Esophagus mucosa (tissue), 1 donor: ENCODE measurements around the gene CLK4. TPM values are rescaled to one million over a fixed set of nuclear protein-coding genes. Genes with fewer than 3 reads are reported as not detected.

ENCODE experiments used
- ATAC-seq: fragments of 200-7000 bp; cut with Tn5 transposase; one replicate; pipeline ENCODE4 v1.9.1; 2020
- total RNA-seq: library from RNA; stranded (reverse); gene quantifications from one replicate; pipeline ENCODE4 v1.2.4, GENCODE V29; 2023
- donor health status: DM: yes; HTN: yes; CAD: no.

CLK4 gene
- total RNA-seq, 1 donor from 2014 or later, result 10.4 TPM

- ATAC-seq, result no peak
Observed at GRCh38 chr5:178587763-178588611, 38.9 kb downstream of the CLK4 start.

GRCh38 chr5:178586396-178586795 is 40.5 kb downstream of the CLK4 start:
- ATAC-seq, result no peak

GRCh38 chr5:178585421-178585820 is 41.4 kb downstream of the CLK4 start:
- peak; percentile 93 for ATAC-seq

GRCh38 chr5:178583279-178583678 is 43.6 kb downstream of the CLK4 start:
- no peak for ATAC-seq

- ATAC-seq, result no peak
Observed at GRCh38 chr5:178582291-178582690, 44.6 kb downstream of the CLK4 start.

GRCh38 chr5:178581621-178582020 is 45.2 kb downstream of the CLK4 start:
- ATAC-seq, result no peak

- ATAC-seq, result no peak
Observed at GRCh38 chr5:178580271-178580955, 46.4 kb downstream of the CLK4 start.

- ATAC-seq, result no peak
Observed at GRCh38 chr5:178577944-178578343, 48.9 kb downstream of the CLK4 start.

- ATAC-seq, result no peak
Observed at GRCh38 chr5:178577376-178577839, 49.4 kb downstream of the CLK4 start.

GRCh38 chr5:178576591-178577351 is 50.1 kb downstream of the CLK4 start:
- ATAC-seq, result peak; percentile 13

GRCh38 chr5:178573216-178573615 is 53.6 kb downstream of the CLK4 start:
- no peak for ATAC-seq

GRCh38 chr5:178572617-178573016 is 54.2 kb downstream of the CLK4 start:
- no peak for ATAC-seq

- no peak for ATAC-seq
Observed at GRCh38 chr5:178569485-178569884, 57.4 kb downstream of the CLK4 start.

GRCh38 chr5:178564811-178565550 is 61.9 kb downstream of the CLK4 start:
- no peak for ATAC-seq

GRCh38 chr5:178564397-178564796 is 62.5 kb downstream of the CLK4 start:
- ATAC-seq, result no peak

- ATAC-seq, result no peak
Observed at GRCh38 chr5:178563621-178564020, 63.2 kb downstream of the CLK4 start.

GRCh38 chr5:178561746-178562264 is 65.0 kb downstream of the CLK4 start:
- ATAC-seq, result no peak

GRCh38 chr5:178560911-178561310 is 65.9 kb downstream of the CLK4 start:
- ATAC-seq, result no peak

GRCh38 chr5:178557416-178557815 is 69.4 kb downstream of the CLK4 start:
- no peak for ATAC-seq

- ATAC-seq, result no peak
Observed at GRCh38 chr5:178555771-178556211, 71.1 kb downstream of the CLK4 start.

GRCh38 chr5:178555005-178555404 is 71.8 kb downstream of the CLK4 start:
- ATAC-seq, result no peak

GRCh38 chr5:178554311-178554710 is 72.5 kb downstream of the CLK4 start:
- no peak for ATAC-seq
